Vagina (tissue), 2 donors: ENCODE measurements around the gene PIK3R3.

Experiments used
- POLR2A ChIP-seq, 2 donors: fragments of 450-650 bp; IDR thresholded peaks; one replicate each; pipeline ENCODE4 v1.6.1; 2017; ENCODE audit warnings: antibody characterized with exemption in 2 of 2, mild to moderate bottlenecking in 2 of 2, moderate library complexity in 2 of 2
- TF ChIP-seq, protein P1 (sequence below), 3 experiments: fragments of 450-650 bp in 2 of 3; fragments of 200-600 bp in 1 of 3; sonication (generic) in 1 of 3; IDR thresholded peaks; one replicate each; pipeline ENCODE4 v1.5.1; 2017 to 2019; ENCODE audit warnings: antibody characterized with exemption in 3 of 3, mild to moderate bottlenecking in 2 of 3, moderate library complexity in 2 of 3

- TF ChIP-seq, protein P1, sequence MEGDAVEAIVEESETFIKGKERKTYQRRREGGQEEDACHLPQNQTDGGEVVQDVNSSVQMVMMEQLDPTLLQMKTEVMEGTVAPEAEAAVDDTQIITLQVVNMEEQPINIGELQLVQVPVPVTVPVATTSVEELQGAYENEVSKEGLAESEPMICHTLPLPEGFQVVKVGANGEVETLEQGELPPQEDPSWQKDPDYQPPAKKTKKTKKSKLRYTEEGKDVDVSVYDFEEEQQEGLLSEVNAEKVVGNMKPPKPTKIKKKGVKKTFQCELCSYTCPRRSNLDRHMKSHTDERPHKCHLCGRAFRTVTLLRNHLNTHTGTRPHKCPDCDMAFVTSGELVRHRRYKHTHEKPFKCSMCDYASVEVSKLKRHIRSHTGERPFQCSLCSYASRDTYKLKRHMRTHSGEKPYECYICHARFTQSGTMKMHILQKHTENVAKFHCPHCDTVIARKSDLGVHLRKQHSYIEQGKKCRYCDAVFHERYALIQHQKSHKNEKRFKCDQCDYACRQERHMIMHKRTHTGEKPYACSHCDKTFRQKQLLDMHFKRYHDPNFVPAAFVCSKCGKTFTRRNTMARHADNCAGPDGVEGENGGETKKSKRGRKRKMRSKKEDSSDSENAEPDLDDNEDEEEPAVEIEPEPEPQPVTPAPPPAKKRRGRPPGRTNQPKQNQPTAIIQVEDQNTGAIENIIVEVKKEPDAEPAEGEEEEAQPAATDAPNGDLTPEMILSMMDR (IDR thresholded peaks at IDR 0.05) = no peak
- TF ChIP-seq POLR2A (IDR thresholded peaks at IDR 0.05) = no peak
Observed at GRCh38 chr1:46057781-46058180, 74.6 kb downstream of the PIK3R3 start.
